ENCODE results near the gene KRTAP10-12. TPM values are rescaled to one million over a fixed set of nuclear protein-coding genes. Genes with fewer than 3 reads are reported as not detected.

Gene KRTAP10-12
- total RNA-seq, 1 experiment from 2014 or later = not detected

GRCh38 chr21:44666401-44667320, 30.3 kb upstream of the KRTAP10-12 start, which contains the start of gene KRTAP12-2:
Gene KRTAP12-2, minus strand, starts transcription at chr21:44666927. Its CDS starts 41 bp downstream, at chr21:44666886.
- H3K9ac ChIP-seq (ENCODE audit: low read length) = no peak within 1 kb of the TSS
- ChIA-PET POLR2A (no interaction called here), RAD21 (ENCODE audit: low non-redundant PET in 1 of 2, low total read pairs in 2 of 2, uncharacterized antibody in 2 of 2, unreplicated experiment in 2 of 2) (no interaction called here), CTCF (no interaction called here)
- intact Hi-C loops (cut with micrococcal nuclease) = no loop called here
- BruUV-seq (replicated peaks) = no TSS peak
- no peaks in the 10 kb centered on the region for H3K9me3 ChIP-seq (ENCODE audit: control insufficient read depth in 1 of 2, insufficient read depth in 1 of 2, low read depth in 1 of 2, low read length in 2 of 2)
- no peak within 1 kb of the TSS for H3K4me3 ChIP-seq (replicated peaks in 1 of 2; ENCODE audit: low read depth in 1 of 2, low read length in 2 of 2)
- no peak within 1 kb of the TSS for H3K27ac ChIP-seq (ENCODE audit: low read depth, low read length)
- no peaks in the 10 kb centered on the region; a peak in 1 of 4 replicates for H3K36me3 ChIP-seq (ENCODE audit: control insufficient read depth in 1 of 2, insufficient read depth in 2 of 2, low read length in 2 of 2)
- H3K4me2 ChIP-seq (ENCODE audit: low read length) = no peak within 1 kb of the TSS
- ATAC-seq = no peak; the same call in 1 of the 2 replicates
- no peak within 1 kb of the TSS for H2AFZ ChIP-seq (ENCODE audit: low read depth, low read length, poor library complexity, severe bottlenecking)
- H4K20me1 ChIP-seq (ENCODE audit: insufficient read depth) = no peaks in the 10 kb centered on the region
- H3K27me3 ChIP-seq (ENCODE audit: insufficient read depth, low read length) = 0 out of 2 replicates have a peak, but pooled peaks cover 5% of the 10 kb centered on the region
- no peaks in the 10 kb centered on the region for H3K4me1 ChIP-seq (ENCODE audit: control insufficient read depth in 1 of 2, insufficient read depth in 2 of 2, low read length in 2 of 2)
- H3K9me2 ChIP-seq (ENCODE audit: insufficient read depth) = no peaks in the 10 kb centered on the region
- no peaks in the 10 kb centered on the region for H3K79me2 ChIP-seq (ENCODE audit: insufficient read depth, low read length)
- DNase-seq (ENCODE audit: low read depth, low spot score) = no peak
- TF ChIP-seq SP1 (IDR thresholded peaks at IDR 0.05; ENCODE audit: low read depth) (no peak), CBX3 (IDR thresholded peaks at IDR 0.05; ENCODE audit: low read depth) (no peak), ZNF274 (IDR thresholded peaks at IDR 0.05; ENCODE audit: low read depth, low read length) (no peak), POLR2A (IDR thresholded peaks at IDR 0.05; ENCODE audit: borderline replicate concordance, extremely low read depth, insufficient read depth, insufficient read length) (no peak), CTCF (IDR thresholded peaks at IDR 0.05 in 2 of 3, conservative IDR thresholded peaks at IDR 0.05 in 1 of 3; ENCODE audit: borderline replicate concordance in 1 of 3, insufficient read depth in 1 of 3, low read depth in 2 of 3, low read length in 2 of 3) (no peak), ATF3 (IDR thresholded peaks at IDR 0.05) (no peak), REST (IDR thresholded peaks at IDR 0.05; ENCODE audit: low read depth) (no peak), ZBTB33 (IDR thresholded peaks at IDR 0.05; ENCODE audit: extremely low read depth, insufficient replicate concordance, low read length) (no peak), SIN3A (IDR thresholded peaks at IDR 0.05; ENCODE audit: low read depth) (no peak), ZFX (IDR thresholded peaks at IDR 0.05) (no peak), CEBPB (IDR thresholded peaks at IDR 0.05; ENCODE audit: low read depth) (no peak), EGR1 (IDR thresholded peaks at IDR 0.05; ENCODE audit: low read depth) (no peak), MAX (IDR thresholded peaks at IDR 0.05) (no peak), POLR2AphosphoS5 (IDR thresholded peaks at IDR 0.05; ENCODE audit: low read depth, low read length) (no peak)
